IMR-90 (cell line): ENCODE results near the gene DHRS3. TPM values are rescaled to one million over a fixed set of nuclear protein-coding genes. Genes with fewer than 3 reads are reported as not detected.

Source experiments
- ATAC-seq: fragments of 200-7000 bp; cut with Tn5 transposase; 2 replicates; pipeline ENCODE4 v1.9.1; 2020; ENCODE audit warnings: low read depth, mild to moderate bottlenecking, moderate library complexity
- BruUV-seq: library from RNA; stranded (reverse); fragments of 400-500 nt; replicated peaks from 2 replicates; lab custom pipeline; 2021; lab: Mats Ljungman, UMichigan
- CTCF ChIA-PET: fragments of 300-600 bp; formaldehyde crosslinking; extraction: SDS; loops from one replicate; lab custom pipeline; 2021; ENCODE audit warnings: antibody characterized with exemption; lab: Yijun Ruan, JAX
- POLR2A ChIA-PET: fragments of 300-600 bp; sonication (Branson Sonifier 250); formaldehyde crosslinking; loops from one replicate; lab custom pipeline; 2022; ENCODE audit warnings: antibody characterized with exemption; ENCODE audit not compliant: unreplicated experiment; lab: Charles Lee
- DNase-seq: peaks from one replicate; pipeline ENCODE4 v3.0.0; 2013
- H2AFZ ChIP-seq: replicated peaks from 2 replicates; pipeline ENCODE3; 2013; ENCODE audit warnings: low read length, mild to moderate bottlenecking; ENCODE audit not compliant: poor library complexity
- H2AK5ac ChIP-seq: 2 replicates; pipeline ENCODE4 v1.6.1; 2013; ENCODE audit warnings: low read depth, low read length, inconsistent platforms
- H2AK9ac ChIP-seq: replicated peaks from 2 replicates; pipeline ENCODE3; 2013; ENCODE audit warnings: mild to moderate bottlenecking, low read depth, low read length, moderate library complexity; ENCODE audit not compliant: poor library complexity
- H2BK120ac ChIP-seq: 2 replicates; pipeline ENCODE4 v1.6.1; 2013; ENCODE audit warnings: low read depth, low read length, inconsistent platforms
- H2BK15ac ChIP-seq: 3 replicates; pipeline ENCODE4 v1.6.1; 2013; ENCODE audit warnings: low read depth, low read length, inconsistent platforms
- H2BK20ac ChIP-seq: 2 replicates; pipeline ENCODE4 v1.6.1; 2013; ENCODE audit warnings: low read depth, mild to moderate bottlenecking, inconsistent platforms, low read length, moderate library complexity
- H2BK5ac ChIP-seq: 2 replicates; pipeline ENCODE4 v1.6.1; 2013; ENCODE audit warnings: mild to moderate bottlenecking, low read depth, low read length, inconsistent platforms; ENCODE audit not compliant: poor library complexity, severe bottlenecking
- H3K14ac ChIP-seq: replicated peaks from 2 replicates; pipeline ENCODE4 v1.6.1; 2013; ENCODE audit warnings: low read depth, low read length, inconsistent platforms
- H3K18ac ChIP-seq: 2 replicates; pipeline ENCODE4 v1.6.1; 2013; ENCODE audit warnings: low read depth, low read length, control low read depth
- H3K23ac ChIP-seq: 2 replicates; pipeline ENCODE4 v1.6.1; 2013; ENCODE audit warnings: low read depth, low read length, inconsistent platforms
- H3K27ac ChIP-seq: 2 replicates; pipeline ENCODE4 v1.5.1; 2013; ENCODE audit warnings: mild to moderate bottlenecking, control low read depth, low read length; ENCODE audit not compliant: insufficient read depth
- H3K27me3 ChIP-seq: 2 replicates; pipeline ENCODE4 v1.6.1; 2013; ENCODE audit warnings: low read length; ENCODE audit not compliant: control insufficient read depth, insufficient read depth
- H3K36me3 ChIP-seq: 2 replicates; pipeline ENCODE4 v1.6.1; 2013; ENCODE audit warnings: low read length, mixed read lengths; ENCODE audit not compliant: control insufficient read depth, insufficient read depth
- H3K4ac ChIP-seq: 2 replicates; pipeline ENCODE4 v1.6.1; 2013; ENCODE audit warnings: low read depth, low read length, inconsistent platforms
- H3K4me1 ChIP-seq: 2 replicates; pipeline ENCODE4 v1.6.1; 2013; ENCODE audit warnings: low read length, mixed read lengths; ENCODE audit not compliant: control insufficient read depth, insufficient read depth
- H3K4me2 ChIP-seq: 2 replicates; pipeline ENCODE4 v1.6.1; 2013; ENCODE audit warnings: low read depth, mild to moderate bottlenecking, control low read depth, low read length, moderate library complexity
- H3K4me3 ChIP-seq: 2 replicates; pipeline ENCODE4 v1.5.1; 2013; ENCODE audit warnings: low read depth, mild to moderate bottlenecking, control low read depth, low read length, moderate library complexity; ENCODE audit not compliant: insufficient read depth
- H3K56ac ChIP-seq: 2 replicates; pipeline ENCODE4 v1.6.1; 2013; ENCODE audit warnings: low read length, inconsistent platforms; ENCODE audit not compliant: insufficient read depth; ENCODE audit errors: extremely low read depth
- H3K79me1 ChIP-seq, 2 experiments: 2 replicates each; pipeline ENCODE4 v1.6.1; 2013; ENCODE audit warnings: low read length in 2 of 2, inconsistent platforms in 1 of 2, low read depth in 1 of 2
- H3K9ac ChIP-seq: 2 replicates; pipeline ENCODE4 v1.6.1; 2013; ENCODE audit warnings: low read depth, low read length, control low read depth
- H3K9me1 ChIP-seq: 2 replicates; pipeline ENCODE4 v1.6.1; 2013; ENCODE audit warnings: low read length, inconsistent platforms; ENCODE audit not compliant: insufficient read depth
- H3K9me3 ChIP-seq: 2 replicates; pipeline ENCODE4 v1.6.1; 2013; ENCODE audit warnings: low read length; ENCODE audit not compliant: control insufficient read depth, insufficient read depth
- H4K20me1 ChIP-seq: 2 replicates; pipeline ENCODE4 v1.6.1; 2013; ENCODE audit warnings: low read length, inconsistent platforms; ENCODE audit not compliant: insufficient read depth
- H4K5ac ChIP-seq: 2 replicates; pipeline ENCODE4 v1.6.1; 2013; ENCODE audit warnings: mild to moderate bottlenecking, low read depth, low read length, control low read depth
- H4K8ac ChIP-seq, 2 experiments: 2 replicates each; pipeline ENCODE4 v1.6.1; 2013; ENCODE audit warnings: low read depth in 2 of 2, low read length in 2 of 2, control low read depth in 1 of 2, inconsistent platforms in 1 of 2
- H4K91ac ChIP-seq: 2 replicates; pipeline ENCODE4 v1.6.1; 2013; ENCODE audit warnings: low read depth, low read length, inconsistent platforms; ENCODE audit not compliant: insufficient read depth
- BHLHE40 ChIP-seq: fragments of 150-350 bp; IDR thresholded peaks from 2 replicates; pipeline ENCODE4 v1.6.1; 2016; ENCODE audit warnings: mild to moderate bottlenecking, low read depth, low read length
- CEBPB ChIP-seq: IDR thresholded peaks from 2 replicates; pipeline ENCODE4 v1.6.1; 2012; ENCODE audit warnings: low read depth, low read length, improper control_type of control experiment
- CHD1 ChIP-seq: IDR thresholded peaks from 2 replicates; pipeline ENCODE4 v1.6.1; 2012; ENCODE audit warnings: low read depth, low read length, improper control_type of control experiment
- FOS ChIP-seq: fragments of 150-350 bp; IDR thresholded peaks from 2 replicates; pipeline ENCODE4 v1.6.1; 2016; ENCODE audit warnings: low read depth, low read length
- MAFK ChIP-seq: IDR thresholded peaks from 2 replicates; pipeline ENCODE4 v1.6.1; 2012; ENCODE audit warnings: low read depth, low read length, improper control_type of control experiment
- MAZ ChIP-seq: IDR thresholded peaks from 2 replicates; pipeline ENCODE4 v1.6.1; 2012; ENCODE audit warnings: low read depth, mild to moderate bottlenecking, low read length, improper control_type of control experiment, moderate library complexity, borderline replicate concordance
- MXI1 ChIP-seq: IDR thresholded peaks from 2 replicates; pipeline ENCODE4 v1.6.1; 2012; ENCODE audit warnings: low read depth, mild to moderate bottlenecking, low read length, moderate library complexity, borderline replicate concordance
- NFE2L2 ChIP-seq: fragments of 150-350 bp; IDR thresholded peaks from 2 replicates; pipeline ENCODE4 v1.6.1; 2016; ENCODE audit warnings: low read depth, mild to moderate bottlenecking, low read length
- POLR2A ChIP-seq: IDR thresholded peaks from 2 replicates; pipeline ENCODE4 v1.6.1; 2012; ENCODE audit warnings: mild to moderate bottlenecking, low read depth, low read length
- RAD21 ChIP-seq: IDR thresholded peaks from 2 replicates; pipeline ENCODE4 v1.6.1; 2012; ENCODE audit warnings: low read length, improper control_type of control experiment
- RFX5 ChIP-seq: IDR thresholded peaks from 2 replicates; pipeline ENCODE4 v1.8.0; 2012; ENCODE audit warnings: low read depth, mild to moderate bottlenecking, low read length, moderate library complexity
- SMC3 ChIP-seq: fragments of 150-350 bp; IDR thresholded peaks from 2 replicates; pipeline ENCODE4 v1.6.1; 2016; ENCODE audit warnings: low read depth, mild to moderate bottlenecking, antibody characterized with exemption, low read length, moderate library complexity
- WGBS, 2 experiments: methylation state at CpG; one replicate each; pipeline versions ENCODE4 v1.1.5 to v1.1.7; 2013; ENCODE audit warnings: missing lambda C conversion rate in 2 of 2; ENCODE audit not compliant: insufficient read length in 1 of 2; ENCODE audit errors: extremely low coverage in 2 of 2; 5-methylcytosine and 5-hydroxymethylcytosine counted together
- dilution Hi-C: fragments of 300-500 bp; cut with HindIII; formaldehyde crosslinking; loops from one replicate; pipeline ENCODE4 v1.14.3; 2018; ENCODE audit warnings: low sequenced_read_pairs; ENCODE audit not compliant: unreplicated experiment
- in situ Hi-C: fragments of 300-500 bp; cut with MboI; formaldehyde crosslinking; loops from 3 replicates; pipeline ENCODE4 v1.14.3; 2019; ENCODE audit warnings: low sequenced_read_pairs, inconsistent platforms, mixed read lengths
- intact Hi-C: fragments of 100-400 bp; cut with micrococcal nuclease; formaldehyde crosslinking; loops from 2 replicates; pipeline ENCODE4 v1.10.0; 2022
- polyA plus RNA-seq, 3 experiments: library from polyadenylated mRNA; depleted of rRNA; stranded (reverse); fragments of >200 nt; gene quantifications; 2 replicates each; pipeline ENCODE4 v1.2.3, GENCODE V29; 2012; ENCODE audit warnings: low replicate concordance in 1 of 3
- total RNA-seq: library from RNA; depleted of rRNA; stranded (reverse); fragments of >200 nt; gene quantifications from 2 replicates; pipeline ENCODE4 v1.2.3, GENCODE V29; 2012
- TF ChIP-seq, protein P1 (sequence below): fragments of 150-350 bp; IDR thresholded peaks from 2 replicates; pipeline ENCODE4 v1.6.1; 2017; ENCODE audit warnings: mild to moderate bottlenecking, antibody characterized with exemption, low read length, low read depth
- TF ChIP-seq, protein P2 (sequence below): fragments of 150-350 bp; IDR thresholded peaks from 2 replicates; pipeline ENCODE4 v1.6.1; 2016; ENCODE audit warnings: low read depth, mild to moderate bottlenecking, low read length, moderate library complexity, borderline replicate concordance
- TF ChIP-seq, protein P3 (sequence below): conservative IDR thresholded peaks from 2 replicates; pipeline ENCODE4 v1.5.1; 2012; ENCODE audit warnings: mild to moderate bottlenecking, low read depth, low read length, improper control_type of control experiment

The DHRS3 gene
- total and polyA plus RNA-seq, 2 of the 4 experiments (the other 2 are of a cell fraction): 11.2 to 14.5 TPM

DNA sequence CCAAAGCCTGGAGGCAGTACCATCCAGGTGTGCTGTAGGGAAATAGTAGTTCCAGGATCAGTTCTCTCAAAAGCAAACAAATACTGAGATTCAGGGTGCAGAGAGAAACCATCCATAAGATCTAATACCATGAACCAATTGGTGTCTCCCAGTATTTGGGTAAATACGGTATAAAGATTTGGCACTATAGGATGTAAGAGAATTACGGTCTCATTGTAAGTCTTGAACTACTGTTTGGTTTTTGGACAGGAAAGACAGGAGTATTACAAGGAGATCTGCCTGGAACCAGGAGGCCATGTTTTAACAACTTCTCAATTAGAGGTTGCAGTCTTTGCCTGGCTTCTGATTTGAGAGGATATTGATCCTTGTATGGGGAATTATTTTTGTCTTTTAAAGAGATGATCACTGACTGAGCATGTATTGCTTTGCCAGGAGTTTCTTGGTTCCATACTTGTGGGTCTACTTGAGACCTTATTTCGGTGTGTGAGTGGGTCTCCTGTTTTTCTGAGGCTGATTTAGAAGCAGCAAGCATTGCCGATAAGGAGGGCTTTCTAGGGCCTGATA is 36.1 kb upstream of the DHRS3 start:
- Histone ChIP-seq H3K18ac (no peak overlapping the region), H3K9me1 (peaks cover 5% of the 10 kb centered on the region; the same call in 1 of the 2 replicates), H4K20me1 (no peaks in the 10 kb centered on the region; the same call in 1 of the 2 replicates), H2AK5ac (no peak overlapping the region), H2AFZ (no peak overlapping the region), H3K27ac (no peak overlapping the region), H3K4me1 (peaks cover 6% of the 10 kb centered on the region), H4K5ac (no peak overlapping the region), H2BK5ac (no peak overlapping the region), H4K91ac (no peak overlapping the region), H3K4me3 (no peak overlapping the region), H2AK9ac (no peak overlapping the region), H3K56ac (no peak overlapping the region), H4K8ac (no peak overlapping the region), H3K79me1 (no peaks in the 10 kb centered on the region), H3K9me3 (no peaks in the 10 kb centered on the region), H3K4me2 (no peak overlapping the region), H3K27me3 (peaks cover 32% of the 10 kb centered on the region), H3K36me3 (no peaks in the 10 kb centered on the region), H2BK20ac (no peak overlapping the region), H3K4ac (no peak overlapping the region), H2BK15ac (no peak overlapping the region), H3K14ac (no peak overlapping the region), H3K9ac (no peak overlapping the region), H3K23ac (no peak overlapping the region), H2BK120ac (no peak overlapping the region)
- ChIA-PET POLR2A (no interaction called here), CTCF (no interaction called here)
- no TSS peak for BruUV-seq
- no peak for ATAC-seq
- dilution Hi-C loops: no loop called here
- intact Hi-C loops: loop anchor here (10.0 kb wide), 1 partner anchor 529 kb away; no protein-coding TSS in a partner anchor
- in situ Hi-C loops: no loop called here
- DNase-seq: peak; percentile 16
- 50% methylated on average over 1 of the region's 4 CpGs; no CpG with 5 or more reads in 1 of the 2 experiments for WGBS, 2 experiments
- TF ChIP-seq SMC3: no peak
- TF ChIP-seq CEBPB: no peak
- no peak for TF ChIP-seq BHLHE40
- TF ChIP-seq, protein P1, sequence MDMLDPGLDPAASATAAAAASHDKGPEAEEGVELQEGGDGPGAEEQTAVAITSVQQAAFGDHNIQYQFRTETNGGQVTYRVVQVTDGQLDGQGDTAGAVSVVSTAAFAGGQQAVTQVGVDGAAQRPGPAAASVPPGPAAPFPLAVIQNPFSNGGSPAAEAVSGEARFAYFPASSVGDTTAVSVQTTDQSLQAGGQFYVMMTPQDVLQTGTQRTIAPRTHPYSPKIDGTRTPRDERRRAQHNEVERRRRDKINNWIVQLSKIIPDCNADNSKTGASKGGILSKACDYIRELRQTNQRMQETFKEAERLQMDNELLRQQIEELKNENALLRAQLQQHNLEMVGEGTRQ: no peak
- TF ChIP-seq RFX5: no peak
- TF ChIP-seq MXI1: no peak
- no peak for TF ChIP-seq CHD1
- no peak for TF ChIP-seq FOS
- TF ChIP-seq MAZ: no peak
- TF ChIP-seq, protein P2, sequence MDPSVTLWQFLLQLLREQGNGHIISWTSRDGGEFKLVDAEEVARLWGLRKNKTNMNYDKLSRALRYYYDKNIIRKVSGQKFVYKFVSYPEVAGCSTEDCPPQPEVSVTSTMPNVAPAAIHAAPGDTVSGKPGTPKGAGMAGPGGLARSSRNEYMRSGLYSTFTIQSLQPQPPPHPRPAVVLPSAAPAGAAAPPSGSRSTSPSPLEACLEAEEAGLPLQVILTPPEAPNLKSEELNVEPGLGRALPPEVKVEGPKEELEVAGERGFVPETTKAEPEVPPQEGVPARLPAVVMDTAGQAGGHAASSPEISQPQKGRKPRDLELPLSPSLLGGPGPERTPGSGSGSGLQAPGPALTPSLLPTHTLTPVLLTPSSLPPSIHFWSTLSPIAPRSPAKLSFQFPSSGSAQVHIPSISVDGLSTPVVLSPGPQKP: no peak
- TF ChIP-seq, protein P3, sequence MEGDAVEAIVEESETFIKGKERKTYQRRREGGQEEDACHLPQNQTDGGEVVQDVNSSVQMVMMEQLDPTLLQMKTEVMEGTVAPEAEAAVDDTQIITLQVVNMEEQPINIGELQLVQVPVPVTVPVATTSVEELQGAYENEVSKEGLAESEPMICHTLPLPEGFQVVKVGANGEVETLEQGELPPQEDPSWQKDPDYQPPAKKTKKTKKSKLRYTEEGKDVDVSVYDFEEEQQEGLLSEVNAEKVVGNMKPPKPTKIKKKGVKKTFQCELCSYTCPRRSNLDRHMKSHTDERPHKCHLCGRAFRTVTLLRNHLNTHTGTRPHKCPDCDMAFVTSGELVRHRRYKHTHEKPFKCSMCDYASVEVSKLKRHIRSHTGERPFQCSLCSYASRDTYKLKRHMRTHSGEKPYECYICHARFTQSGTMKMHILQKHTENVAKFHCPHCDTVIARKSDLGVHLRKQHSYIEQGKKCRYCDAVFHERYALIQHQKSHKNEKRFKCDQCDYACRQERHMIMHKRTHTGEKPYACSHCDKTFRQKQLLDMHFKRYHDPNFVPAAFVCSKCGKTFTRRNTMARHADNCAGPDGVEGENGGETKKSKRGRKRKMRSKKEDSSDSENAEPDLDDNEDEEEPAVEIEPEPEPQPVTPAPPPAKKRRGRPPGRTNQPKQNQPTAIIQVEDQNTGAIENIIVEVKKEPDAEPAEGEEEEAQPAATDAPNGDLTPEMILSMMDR: no peak
- no peak for TF ChIP-seq POLR2A
- TF ChIP-seq RAD21: no peak
- TF ChIP-seq NFE2L2: no peak
- no peak for TF ChIP-seq MAFK
